ENCODE data around the gene PVR. TPM values are rescaled to one million over a fixed set of nuclear protein-coding genes. Genes with fewer than 3 reads are reported as not detected.

The PVR gene
- total RNA-seq, 1 experiment from 2014 or later: 141 TPM

DNA sequence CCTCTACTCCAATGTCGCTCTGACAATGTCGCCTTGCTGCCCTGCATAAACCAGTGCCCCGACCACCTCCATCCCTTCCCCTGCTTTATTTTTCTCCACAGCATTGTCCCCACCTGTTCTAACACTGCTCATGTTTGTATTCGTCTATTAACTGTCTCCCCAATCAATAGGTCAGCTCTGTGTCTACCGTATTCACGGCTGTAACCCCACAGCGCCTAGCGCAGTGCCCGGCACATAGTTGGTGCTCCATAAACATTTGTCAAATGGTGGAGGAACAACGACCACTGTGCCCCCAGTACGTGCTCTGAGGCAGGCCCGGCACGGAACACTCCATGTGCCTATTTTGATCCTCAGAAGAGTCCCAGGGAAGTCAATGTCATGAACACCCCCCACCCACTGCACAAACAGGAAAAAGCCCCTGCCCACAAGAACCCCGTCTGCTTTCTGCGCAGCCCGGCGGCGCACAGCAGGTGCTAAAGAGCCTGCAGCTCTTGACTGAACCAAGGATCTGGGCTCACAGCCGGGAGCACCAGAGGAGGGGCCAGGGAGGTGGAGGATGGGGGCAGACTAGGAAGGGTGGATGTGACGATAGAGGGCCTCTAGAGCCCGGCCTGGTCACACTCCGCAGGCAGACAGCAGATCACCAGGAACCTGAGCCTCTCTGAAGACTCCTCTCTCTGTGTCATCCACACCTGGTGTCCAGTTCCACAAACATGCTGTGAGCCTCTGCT, 53.4 kb downstream of the PVR start:
- POLR2A ChIA-PET: no interaction called here
- intact Hi-C loops (cut with micrococcal nuclease): no loop called here
- no peak for DNase-seq (ENCODE audit: unreplicated experiment)
- Mint-ChIP-seq H3K4me1 (ENCODE audit: insufficient read depth, unreplicated experiment) (peaks cover 2% of the 10 kb centered on the region), H3K4me3 (ENCODE audit: unreplicated experiment) (no peak overlapping the region), H3K9me3 (ENCODE audit: unreplicated experiment) (no peaks in the 10 kb centered on the region), H3K36me3 (ENCODE audit: insufficient read depth, unreplicated experiment) (no peaks in the 10 kb centered on the region), H3K27ac (ENCODE audit: low read depth, unreplicated experiment) (no peak overlapping the region), H3K27me3 (ENCODE audit: insufficient read depth, unreplicated experiment) (no peaks in the 10 kb centered on the region)
- no TSS peak for BruUV-seq (replicated peaks)
- TF ChIP-seq, protein P1, sequence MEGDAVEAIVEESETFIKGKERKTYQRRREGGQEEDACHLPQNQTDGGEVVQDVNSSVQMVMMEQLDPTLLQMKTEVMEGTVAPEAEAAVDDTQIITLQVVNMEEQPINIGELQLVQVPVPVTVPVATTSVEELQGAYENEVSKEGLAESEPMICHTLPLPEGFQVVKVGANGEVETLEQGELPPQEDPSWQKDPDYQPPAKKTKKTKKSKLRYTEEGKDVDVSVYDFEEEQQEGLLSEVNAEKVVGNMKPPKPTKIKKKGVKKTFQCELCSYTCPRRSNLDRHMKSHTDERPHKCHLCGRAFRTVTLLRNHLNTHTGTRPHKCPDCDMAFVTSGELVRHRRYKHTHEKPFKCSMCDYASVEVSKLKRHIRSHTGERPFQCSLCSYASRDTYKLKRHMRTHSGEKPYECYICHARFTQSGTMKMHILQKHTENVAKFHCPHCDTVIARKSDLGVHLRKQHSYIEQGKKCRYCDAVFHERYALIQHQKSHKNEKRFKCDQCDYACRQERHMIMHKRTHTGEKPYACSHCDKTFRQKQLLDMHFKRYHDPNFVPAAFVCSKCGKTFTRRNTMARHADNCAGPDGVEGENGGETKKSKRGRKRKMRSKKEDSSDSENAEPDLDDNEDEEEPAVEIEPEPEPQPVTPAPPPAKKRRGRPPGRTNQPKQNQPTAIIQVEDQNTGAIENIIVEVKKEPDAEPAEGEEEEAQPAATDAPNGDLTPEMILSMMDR (IDR thresholded peaks at IDR 0.05; ENCODE audit: unreplicated experiment): no peak
- CTCF ChIA-PET: interaction anchor here (0.6 to 0.9 kb wide), 3 partner anchors 66 to 507 kb away, joined by 3 to 5 read pairs (median 3); no protein-coding TSS in a partner anchor

DNA sequence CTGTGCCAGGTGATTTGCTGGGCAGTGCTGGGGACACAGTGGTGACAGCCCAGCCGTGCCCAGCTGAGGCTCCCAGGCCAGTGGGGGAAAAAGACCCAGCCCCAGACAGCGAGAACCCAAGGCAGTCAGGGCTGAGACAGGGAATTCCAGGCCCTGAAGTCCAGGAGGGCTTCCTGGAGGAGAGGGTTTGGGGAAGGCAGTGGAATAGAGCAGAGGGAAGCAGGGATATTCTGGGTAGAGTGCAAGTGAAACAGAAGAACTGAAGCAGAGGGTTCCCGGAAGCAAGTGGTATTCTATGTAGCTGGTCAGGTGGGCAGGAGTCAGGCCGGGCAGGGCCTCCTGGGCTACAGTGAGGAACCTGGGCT, 53.9 kb downstream of the PVR start:
- intact Hi-C loops (cut with micrococcal nuclease): no loop called here
- Mint-ChIP-seq H3K4me3 (ENCODE audit: unreplicated experiment) (no peak overlapping the region), H3K36me3 (ENCODE audit: insufficient read depth, unreplicated experiment) (no peaks in the 10 kb centered on the region), H3K27ac (ENCODE audit: low read depth, unreplicated experiment) (no peak overlapping the region), H3K9me3 (ENCODE audit: unreplicated experiment) (no peaks in the 10 kb centered on the region), H3K4me1 (ENCODE audit: insufficient read depth, unreplicated experiment) (no peaks in the 10 kb centered on the region), H3K27me3 (ENCODE audit: insufficient read depth, unreplicated experiment) (no peaks in the 10 kb centered on the region)
- TF ChIP-seq, protein P1 (IDR thresholded peaks at IDR 0.05; ENCODE audit: unreplicated experiment): no peak
- no peak for DNase-seq (ENCODE audit: unreplicated experiment)
- ChIA-PET POLR2A (no interaction called here), CTCF (interaction anchor here (0.9 kb wide), 1 partner anchor 362 kb away, joined by 5 read pairs; no protein-coding TSS in a partner anchor)
- no TSS peak for BruUV-seq (replicated peaks)

DNA sequence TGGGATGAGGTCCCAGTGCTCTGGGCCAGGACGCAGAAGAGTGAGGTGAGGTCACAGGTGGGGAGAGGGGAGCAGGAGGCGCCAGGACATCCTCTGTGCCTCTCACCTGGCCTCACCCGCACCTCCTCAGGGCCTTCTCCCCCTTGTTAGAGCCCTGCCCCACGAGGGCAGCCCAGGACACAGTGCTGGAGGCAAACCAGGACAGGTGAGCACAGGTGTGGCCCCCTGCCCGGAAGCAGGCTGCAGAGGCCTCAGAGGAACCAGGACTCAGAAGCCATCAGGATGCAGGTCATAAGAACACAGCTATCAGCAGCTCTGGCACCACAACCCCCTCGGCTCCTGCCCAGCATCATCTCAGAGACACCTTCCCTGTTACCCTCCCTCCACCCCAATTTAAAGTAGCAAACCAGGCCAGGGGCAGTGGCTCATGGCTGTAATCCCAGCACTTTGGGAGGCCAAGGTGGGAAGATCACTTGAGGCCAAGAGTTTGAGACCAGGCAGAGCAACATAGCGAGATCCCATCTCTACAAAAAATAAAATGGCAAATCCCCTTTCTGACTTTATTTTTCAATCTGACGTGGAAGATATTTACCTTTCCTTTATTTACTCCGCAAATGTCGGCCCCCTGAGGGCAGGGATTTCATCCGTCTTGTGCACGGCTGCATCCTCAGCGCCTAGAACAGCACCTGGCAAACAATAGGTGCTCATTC, 54.9 kb downstream of the PVR start, which contains the start of gene CEACAM16:
CEACAM16 (plus strand) TSS at position 660 of the 710 bp plus-strand sequence. CDS start 2,306 bp downstream, outside the sequence.
- DNase-seq (ENCODE audit: unreplicated experiment): no peak
- no peak within 1 kb of the TSS for H3K4me3 Mint-ChIP-seq (ENCODE audit: unreplicated experiment)
- ChIA-PET POLR2A (no interaction called here), CTCF (interaction anchor here (0.6 to 0.9 kb wide), 2 partner anchors 9 to 13 kb away, joined by 3 to 6 read pairs; no protein-coding TSS in a partner anchor)
- H3K9me3 Mint-ChIP-seq (ENCODE audit: unreplicated experiment): no peaks in the 10 kb centered on the region
- TF ChIP-seq, protein P1 (IDR thresholded peaks at IDR 0.05; ENCODE audit: unreplicated experiment): no peak
- no peaks in the 10 kb centered on the region for H3K36me3 Mint-ChIP-seq (ENCODE audit: insufficient read depth, unreplicated experiment)
- no peaks in the 10 kb centered on the region for H3K4me1 Mint-ChIP-seq (ENCODE audit: insufficient read depth, unreplicated experiment)
- no TSS peak for BruUV-seq (replicated peaks)
- no peak within 1 kb of the TSS for H3K27ac Mint-ChIP-seq (ENCODE audit: low read depth, unreplicated experiment)
- intact Hi-C loops (cut with micrococcal nuclease): no loop called here
- H3K27me3 Mint-ChIP-seq (ENCODE audit: insufficient read depth, unreplicated experiment): no peaks in the 10 kb centered on the region

DNA sequence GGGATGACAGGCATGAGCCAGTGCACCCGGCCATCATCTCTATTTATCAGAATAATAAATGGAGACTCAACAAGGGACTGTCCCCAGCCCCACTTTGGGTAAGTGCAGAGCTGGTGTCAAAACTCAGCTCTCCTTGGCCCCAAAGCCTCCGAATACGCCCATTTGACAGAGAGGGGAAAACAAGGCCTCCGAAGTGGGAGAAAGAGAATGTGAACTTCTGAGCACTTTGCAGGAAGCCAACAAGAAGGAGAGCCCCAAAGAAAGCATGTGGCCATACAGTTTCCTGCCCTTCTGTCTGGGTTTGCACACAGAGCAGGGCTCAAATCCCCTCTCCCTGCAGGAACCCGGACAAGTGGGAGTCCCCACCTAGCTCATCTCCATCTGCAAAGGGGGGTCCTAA, 56.8 kb downstream of the PVR start:
- H3K4me1 Mint-ChIP-seq (ENCODE audit: insufficient read depth, unreplicated experiment): no peaks in the 10 kb centered on the region
- H3K36me3 Mint-ChIP-seq (ENCODE audit: insufficient read depth, unreplicated experiment): no peaks in the 10 kb centered on the region
- no peak for DNase-seq (ENCODE audit: unreplicated experiment)
- ChIA-PET POLR2A (no interaction called here), CTCF (interaction anchor here (0.6 to 1.2 kb wide), 3 partner anchors 11 to 214 kb away, joined by 3 to 4 read pairs (median 4); no protein-coding TSS in a partner anchor)
- no peaks in the 10 kb centered on the region for H3K9me3 Mint-ChIP-seq (ENCODE audit: unreplicated experiment)
- intact Hi-C loops (cut with micrococcal nuclease): no loop called here
- no peak overlapping the region for H3K4me3 Mint-ChIP-seq (ENCODE audit: unreplicated experiment)
- H3K27me3 Mint-ChIP-seq (ENCODE audit: insufficient read depth, unreplicated experiment): no peaks in the 10 kb centered on the region
- BruUV-seq (replicated peaks): no TSS peak
- H3K27ac Mint-ChIP-seq (ENCODE audit: low read depth, unreplicated experiment): no peak overlapping the region
- TF ChIP-seq, protein P1 (IDR thresholded peaks at IDR 0.05; ENCODE audit: unreplicated experiment): no peak

Data from MCF 10A (cell line).